ENCODE results near the gene CYFIP1. TPM values are rescaled to one million over a fixed set of nuclear protein-coding genes. Genes with fewer than 3 reads are reported as not detected.

Gene CYFIP1
- total RNA-seq, 1 experiment from 2014 or later = 159 TPM

GRCh38 chr15:22951031-22951380 lies 29.2 kb downstream of the CYFIP1 start:
- Histone ChIP-seq H3K27me3 (ENCODE audit: control insufficient read depth, insufficient read depth, low read length) (no peaks in the 10 kb centered on the region), H3K4me3 (ENCODE audit: low read depth in 2 of 2, low read length in 2 of 2) (no peak overlapping the region), H3K36me3 (ENCODE audit: control insufficient read depth, insufficient read depth, low read length) (no peaks in the 10 kb centered on the region), H3K4me1 (ENCODE audit: control insufficient read depth, insufficient read depth, low read length) (peaks cover 20% of the 10 kb centered on the region), H3K9me3 (ENCODE audit: control insufficient read depth, insufficient read depth, low read depth, low read length) (no peaks in the 10 kb centered on the region), H3K27ac (ENCODE audit: low read length) (no peak overlapping the region)
- ChIA-PET CTCF (no interaction called here), POLR2A (no interaction called here)
- no peak for ATAC-seq
- intact Hi-C loops (cut with micrococcal nuclease; ENCODE audit: unreplicated experiment) = no loop called here
- in situ Hi-C loops (cut with HindIII; ENCODE audit: low pct_unique_long_range_greater_than_20kb, low sequenced_read_pairs) = no loop called here
- no TSS peak for BruUV-seq (replicated peaks)
- TF ChIP-seq REST (IDR thresholded peaks at IDR 0.05; ENCODE audit: insufficient read depth in 1 of 2, low read depth in 2 of 2, low read length in 1 of 2) (no peak), SIN3A (IDR thresholded peaks at IDR 0.05; ENCODE audit: borderline replicate concordance, insufficient read depth, low read depth, low read length) (no peak), TCF7L2 (IDR thresholded peaks at IDR 0.05; ENCODE audit: low read depth, low read length) (no peak)
- no peak for DNase-seq (ENCODE audit: low read depth, low spot score)

- TF ChIP-seq CTCF (IDR thresholded peaks at IDR 0.05) = no peak
- intact Hi-C loops (cut with micrococcal nuclease; ENCODE audit: unreplicated experiment) (no loop called here), in situ Hi-C loops (cut with HindIII; ENCODE audit: low pct_unique_long_range_greater_than_20kb, low sequenced_read_pairs) (no loop called here)
- Histone ChIP-seq H3K4me3 (ENCODE audit: low read depth in 2 of 2, low read length in 2 of 2) (no peak overlapping the region), H3K36me3 (ENCODE audit: control insufficient read depth, insufficient read depth, low read length) (no peaks in the 10 kb centered on the region), H3K4me1 (ENCODE audit: control insufficient read depth, insufficient read depth, low read length) (peaks cover 20% of the 10 kb centered on the region), H3K27me3 (ENCODE audit: control insufficient read depth, insufficient read depth, low read length) (no peaks in the 10 kb centered on the region), H3K27ac (ENCODE audit: low read length) (no peak overlapping the region), H3K9me3 (ENCODE audit: control insufficient read depth, insufficient read depth, low read depth, low read length) (no peaks in the 10 kb centered on the region)
- ATAC-seq (0 out of 2 replicates have a peak, but pooled peaks have one; percentile 41), DNase-seq (ENCODE audit: low read depth, low spot score) (no peak)
- ChIA-PET CTCF (no interaction called here), POLR2A (interaction anchor here (0.9 kb wide), 1 partner anchor 12 kb away, joined by 4 read pairs; no protein-coding TSS in a partner anchor)
- no TSS peak for BruUV-seq (replicated peaks)
Observed at GRCh38 chr15:22950256-22950990, 29.7 kb downstream of the CYFIP1 start.

- Histone ChIP-seq H3K4me3 (ENCODE audit: low read depth in 2 of 2, low read length in 2 of 2) (no peak overlapping the region), H3K36me3 (ENCODE audit: control insufficient read depth, insufficient read depth, low read length) (no peaks in the 10 kb centered on the region), H3K27ac (ENCODE audit: low read length) (no peak overlapping the region), H3K27me3 (ENCODE audit: control insufficient read depth, insufficient read depth, low read length) (no peaks in the 10 kb centered on the region), H3K4me1 (ENCODE audit: control insufficient read depth, insufficient read depth, low read length) (peaks cover 20% of the 10 kb centered on the region), H3K9me3 (ENCODE audit: control insufficient read depth, insufficient read depth, low read depth, low read length) (no peaks in the 10 kb centered on the region)
- ChIA-PET POLR2A (interaction anchor here (0.7 kb wide), 1 partner anchor 25 kb away, joined by 4 read pairs; no protein-coding TSS in a partner anchor), CTCF (no interaction called here)
- intact Hi-C loops (cut with micrococcal nuclease; ENCODE audit: unreplicated experiment) (no loop called here), in situ Hi-C loops (cut with HindIII; ENCODE audit: low pct_unique_long_range_greater_than_20kb, low sequenced_read_pairs) (no loop called here)
- no peak for DNase-seq (ENCODE audit: low read depth, low spot score)
- no TSS peak for BruUV-seq (replicated peaks)
- no peak for TF ChIP-seq SIN3A (IDR thresholded peaks at IDR 0.05; ENCODE audit: borderline replicate concordance, insufficient read depth, low read depth, low read length)
- no peak for TF ChIP-seq TCF7L2 (IDR thresholded peaks at IDR 0.05; ENCODE audit: low read depth, low read length)
- no peak for ATAC-seq
Observed at GRCh38 chr15:22949074-22949547, 31.1 kb downstream of the CYFIP1 start.
